Measurements from ENCODE around the gene RFX2. TPM values are rescaled to one million over a fixed set of nuclear protein-coding genes. Genes with fewer than 3 reads are reported as not detected.

Gene RFX2
- total and polyA plus RNA-seq, 4 donors = 6.5 to 26.1 (median 14.6) TPM

GRCh38 chr19:5957170-5957569 lies 153.1 kb downstream of the RFX2 start:
- H3K27ac ChIP-seq (ENCODE audit: low read depth in 1 of 2, low read length in 2 of 2) = no peak overlapping the region
- H3K4me1 ChIP-seq (ENCODE audit: control insufficient read depth in 1 of 2, insufficient read depth in 2 of 2, low read length in 2 of 2) = peaks cover 0 to 9% of the 10 kb centered on the region in 2 donors
- H3K9me3 ChIP-seq (ENCODE audit: control insufficient read depth, low read length) = no peaks in the 10 kb centered on the region
- ATAC-seq (ENCODE audit: low FRiP score) (no peak), DNase-seq (peak in 1 of 2 donors; percentile 36)
- intact Hi-C loops (cut with DNase I) = no loop called here
- no peak overlapping the region for H3K4me3 ChIP-seq (ENCODE audit: low read length in 2 of 2)
- no peaks in the 10 kb centered on the region for H3K27me3 ChIP-seq (ENCODE audit: control insufficient read depth in 1 of 2, insufficient read depth in 2 of 2, low read length in 1 of 2)
- 84 to 85% methylated on average over 10 of the region's 10 CpGs for WGBS, 2 donors
- H3K36me3 ChIP-seq (ENCODE audit: control insufficient read depth in 1 of 2, insufficient read depth in 2 of 2, low read length in 1 of 2) = no peaks in the 10 kb centered on the region

- H3K4me1 ChIP-seq (ENCODE audit: control insufficient read depth in 1 of 2, insufficient read depth in 2 of 2, low read length in 2 of 2) = peaks cover 0 to 9% of the 10 kb centered on the region in 2 donors
- H3K27me3 ChIP-seq (ENCODE audit: control insufficient read depth in 1 of 2, insufficient read depth in 2 of 2, low read length in 1 of 2) = no peaks in the 10 kb centered on the region
- intact Hi-C loops (cut with DNase I) = no loop called here
- H3K36me3 ChIP-seq (ENCODE audit: control insufficient read depth in 1 of 2, insufficient read depth in 2 of 2, low read length in 1 of 2) = no peaks in the 10 kb centered on the region
- WGBS, 2 donors = 88 to 89% methylated on average over 12 of the region's 12 CpGs
- no peaks in the 10 kb centered on the region for H3K9me3 ChIP-seq (ENCODE audit: control insufficient read depth, low read length)
- ATAC-seq (ENCODE audit: low FRiP score) (no peak), DNase-seq (peak; percentile 30 to 65)
- no peak overlapping the region for H3K4me3 ChIP-seq (ENCODE audit: low read length in 2 of 2)
- no peak overlapping the region for H3K27ac ChIP-seq (ENCODE audit: low read depth in 1 of 2, low read length in 2 of 2)
These were observed 153.6 kb downstream of the RFX2 start for GRCh38 chr19:5956728-5957127.

DNA sequence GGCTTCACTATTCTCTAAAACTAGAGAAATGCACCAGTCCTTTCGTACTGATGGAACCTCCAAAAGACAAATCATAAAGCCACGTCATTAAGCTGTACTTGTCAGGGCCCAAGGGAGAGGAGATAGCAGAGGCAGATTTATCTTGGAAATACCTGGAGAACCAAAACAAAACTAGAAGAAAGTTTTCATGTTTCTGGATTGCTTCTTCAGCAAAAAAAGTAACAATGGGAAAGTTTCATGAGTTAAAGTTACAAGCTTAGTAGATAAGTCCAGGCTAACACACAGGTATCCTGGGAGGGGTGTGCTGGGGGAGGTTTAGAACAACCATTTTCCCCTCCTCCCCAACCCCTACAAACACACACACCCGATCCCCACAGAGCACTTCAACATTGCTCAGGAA lies 154.0 kb downstream of the RFX2 start:
- H3K4me3 ChIP-seq (ENCODE audit: low read length in 2 of 2) = no peak overlapping the region
- H3K36me3 ChIP-seq (ENCODE audit: control insufficient read depth in 1 of 2, insufficient read depth in 2 of 2, low read length in 1 of 2) = no peaks in the 10 kb centered on the region
- H3K9me3 ChIP-seq (ENCODE audit: control insufficient read depth, low read length) = no peaks in the 10 kb centered on the region
- H3K27ac ChIP-seq (ENCODE audit: low read depth in 1 of 2, low read length in 2 of 2) = no peak overlapping the region
- no peak for ATAC-seq (ENCODE audit: low FRiP score)
- no peak for DNase-seq
- intact Hi-C loops (cut with DNase I) = no loop called here
- peaks cover 0 to 9% of the 10 kb centered on the region in 2 donors for H3K4me1 ChIP-seq (ENCODE audit: control insufficient read depth in 1 of 2, insufficient read depth in 2 of 2, low read length in 2 of 2)
- WGBS, 2 donors = 43 to 51% methylated on average over 3 of the region's 3 CpGs
- no peaks in the 10 kb centered on the region for H3K27me3 ChIP-seq (ENCODE audit: control insufficient read depth in 1 of 2, insufficient read depth in 2 of 2, low read length in 1 of 2)

DNA sequence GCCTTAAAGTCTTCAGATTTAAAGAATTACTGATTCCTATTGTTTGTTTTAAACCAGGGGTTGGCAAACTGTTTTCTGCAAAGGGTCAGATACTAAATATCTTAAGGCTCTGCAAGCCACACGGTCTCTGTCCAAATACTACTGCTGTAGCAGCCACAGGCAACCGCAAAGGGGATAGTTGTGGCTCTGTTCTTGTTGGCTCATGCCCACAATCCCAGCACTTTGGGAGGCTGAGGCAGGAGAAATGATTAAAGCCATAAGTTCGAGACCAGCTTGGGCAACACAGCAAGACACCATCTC lies 154.7 kb downstream of the RFX2 start:
- Histone ChIP-seq H3K27me3 (ENCODE audit: control insufficient read depth in 1 of 2, insufficient read depth in 2 of 2, low read length in 1 of 2) (no peaks in the 10 kb centered on the region), H3K9me3 (ENCODE audit: control insufficient read depth, low read length) (no peaks in the 10 kb centered on the region), H3K36me3 (ENCODE audit: control insufficient read depth in 1 of 2, insufficient read depth in 2 of 2, low read length in 1 of 2) (no peaks in the 10 kb centered on the region), H3K27ac (ENCODE audit: low read depth in 1 of 2, low read length in 2 of 2) (no peak overlapping the region), H3K4me3 (ENCODE audit: low read length in 2 of 2) (no peak overlapping the region), H3K4me1 (ENCODE audit: control insufficient read depth in 1 of 2, insufficient read depth in 2 of 2, low read length in 2 of 2) (peaks cover 0 to 6% of the 10 kb centered on the region in 2 donors)
- ATAC-seq (ENCODE audit: low FRiP score) (no peak), DNase-seq (peak in 1 of 2 donors; percentile 20)
- intact Hi-C loops (cut with DNase I) = no loop called here
- 35 to 41% methylated on average over 3 of the region's 3 CpGs for WGBS, 2 donors

DNA sequence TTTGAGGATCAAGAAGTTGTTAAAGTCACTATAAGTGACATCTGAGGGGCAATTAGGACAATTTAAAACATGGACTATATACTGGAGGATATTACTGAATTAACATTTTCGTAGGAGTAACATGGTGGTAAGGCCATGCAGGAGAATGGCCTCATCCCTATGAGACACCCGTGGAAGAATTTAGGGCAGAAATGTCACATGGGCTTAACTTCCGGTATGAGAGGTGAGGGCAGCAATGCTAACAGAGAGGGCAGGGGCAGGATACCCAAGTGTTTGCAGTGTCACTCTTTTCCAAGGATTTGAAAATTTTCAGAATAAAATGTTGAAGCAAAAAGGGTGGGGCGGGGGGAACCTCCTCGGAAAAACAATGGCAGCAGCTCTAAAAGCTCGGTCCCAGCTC lies 156.0 kb downstream of the RFX2 start:
- 14 to 16% methylated on average over 6 of the region's 6 CpGs for WGBS, 2 donors
- ATAC-seq (ENCODE audit: low FRiP score) (no peak), DNase-seq (no peak)
- peak overlapping the region; percentile 50 to 63 for H3K27ac ChIP-seq (ENCODE audit: low read depth in 1 of 2, low read length in 2 of 2)
- H3K4me3 ChIP-seq (ENCODE audit: low read length in 2 of 2) = no peak overlapping the region
- H3K27me3 ChIP-seq (ENCODE audit: control insufficient read depth in 1 of 2, insufficient read depth in 2 of 2, low read length in 1 of 2) = no peaks in the 10 kb centered on the region
- peaks cover 0 to 4% of the 10 kb centered on the region in 2 donors for H3K4me1 ChIP-seq (ENCODE audit: control insufficient read depth in 1 of 2, insufficient read depth in 2 of 2, low read length in 2 of 2)
- intact Hi-C loops (cut with DNase I) = no loop called here
- no peaks in the 10 kb centered on the region for H3K9me3 ChIP-seq (ENCODE audit: control insufficient read depth, low read length)
- no peaks in the 10 kb centered on the region for H3K36me3 ChIP-seq (ENCODE audit: control insufficient read depth in 1 of 2, insufficient read depth in 2 of 2, low read length in 1 of 2)

- intact Hi-C loops (cut with DNase I) = no loop called here
- no peaks in the 10 kb centered on the region for H3K9me3 ChIP-seq (ENCODE audit: control insufficient read depth, low read length)
- WGBS, 2 donors = 31 to 33% methylated on average over 17 of the region's 17 CpGs
- peak overlapping the region in 1 of 2 donors; percentile 13 for H3K27ac ChIP-seq (ENCODE audit: low read depth in 1 of 2, low read length in 2 of 2)
- ATAC-seq (ENCODE audit: low FRiP score) = no peak
- H3K27me3 ChIP-seq (ENCODE audit: control insufficient read depth in 1 of 2, insufficient read depth in 2 of 2, low read length in 1 of 2) = no peaks in the 10 kb centered on the region
- H3K4me3 ChIP-seq (ENCODE audit: low read length in 2 of 2) = no peak overlapping the region
- peaks cover 0 to 4% of the 10 kb centered on the region in 2 donors for H3K4me1 ChIP-seq (ENCODE audit: control insufficient read depth in 1 of 2, insufficient read depth in 2 of 2, low read length in 2 of 2)
- H3K36me3 ChIP-seq (ENCODE audit: control insufficient read depth in 1 of 2, insufficient read depth in 2 of 2, low read length in 1 of 2) = no peaks in the 10 kb centered on the region
- no peak for DNase-seq
These were observed 156.6 kb downstream of the RFX2 start for GRCh38 chr19:5953680-5954213.

GRCh38 chr19:5953030-5953589 lies 157.2 kb downstream of the RFX2 start:
- WGBS, 2 donors = 31 to 41% methylated on average over 5 of the region's 5 CpGs
- Histone ChIP-seq H3K9me3 (ENCODE audit: control insufficient read depth, low read length) (no peaks in the 10 kb centered on the region), H3K27ac (ENCODE audit: low read depth in 1 of 2, low read length in 2 of 2) (peak overlapping the region in 1 of 2 donors; percentile 60), H3K36me3 (ENCODE audit: control insufficient read depth in 1 of 2, insufficient read depth in 2 of 2, low read length in 1 of 2) (no peaks in the 10 kb centered on the region), H3K4me1 (ENCODE audit: control insufficient read depth in 1 of 2, insufficient read depth in 2 of 2, low read length in 2 of 2) (peaks cover 0 to 4% of the 10 kb centered on the region in 2 donors), H3K4me3 (ENCODE audit: low read length in 2 of 2) (no peak overlapping the region), H3K27me3 (ENCODE audit: control insufficient read depth in 1 of 2, insufficient read depth in 2 of 2, low read length in 1 of 2) (no peaks in the 10 kb centered on the region)
- DNase-seq (no peak), ATAC-seq (ENCODE audit: low FRiP score) (no peak)
- intact Hi-C loops (cut with DNase I) = no loop called here

GRCh38 chr19:5952193-5953029 lies 157.9 kb downstream of the RFX2 start:
- no peaks in the 10 kb centered on the region for H3K27me3 ChIP-seq (ENCODE audit: control insufficient read depth in 1 of 2, insufficient read depth in 2 of 2, low read length in 1 of 2)
- WGBS, 2 donors = 82 to 83% methylated on average over 18 of the region's 18 CpGs
- H3K36me3 ChIP-seq (ENCODE audit: control insufficient read depth in 1 of 2, insufficient read depth in 2 of 2, low read length in 1 of 2) = no peaks in the 10 kb centered on the region
- intact Hi-C loops (cut with DNase I) = no loop called here
- no peaks in the 10 kb centered on the region for H3K9me3 ChIP-seq (ENCODE audit: control insufficient read depth, low read length)
- no peak overlapping the region for H3K27ac ChIP-seq (ENCODE audit: low read depth in 1 of 2, low read length in 2 of 2)
- DNase-seq = no peak
- peaks cover 0 to 4% of the 10 kb centered on the region in 2 donors for H3K4me1 ChIP-seq (ENCODE audit: control insufficient read depth in 1 of 2, insufficient read depth in 2 of 2, low read length in 2 of 2)
- ATAC-seq (ENCODE audit: low FRiP score) = no peak
- no peak overlapping the region for H3K4me3 ChIP-seq (ENCODE audit: low read length in 2 of 2)

Measured in aorta (tissue), 5 donors.